ENCODE measurements around the gene ETV6.

The ETV6 gene

DNA sequence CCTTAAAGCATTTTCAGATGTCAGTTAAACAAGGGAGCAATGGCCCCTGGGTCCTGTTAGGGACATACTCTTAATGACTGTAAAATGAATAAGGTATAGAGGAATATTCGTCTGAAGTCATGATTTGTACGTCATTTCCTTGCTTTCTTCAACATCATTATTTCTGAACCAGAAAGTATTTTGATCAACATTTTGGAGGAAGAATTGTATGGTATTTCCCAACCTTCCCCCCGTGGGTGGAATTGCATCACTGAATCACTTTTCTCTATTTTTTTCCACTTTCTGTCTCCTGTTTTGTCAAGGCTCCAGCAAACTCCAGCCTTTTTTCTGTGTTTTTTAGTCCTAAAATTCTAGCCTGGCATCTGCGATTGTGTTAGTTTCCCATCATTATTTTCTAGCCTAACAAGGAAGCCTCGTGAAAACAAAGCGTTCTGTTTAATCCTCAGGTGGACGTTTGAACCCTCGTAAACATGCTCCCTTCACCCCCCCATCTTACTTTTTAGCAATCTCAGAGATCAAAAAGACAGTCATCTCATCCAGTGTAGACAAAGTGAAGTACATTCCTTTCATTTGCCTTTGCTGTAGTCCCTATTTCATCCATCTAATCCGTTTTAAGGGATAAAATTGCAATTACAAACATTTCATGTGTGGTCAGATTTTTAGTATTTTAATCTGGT, 62.3 kb downstream of the ETV6 start:
- Histone ChIP-seq H3K9me3 (replicated peaks; ENCODE audit: low read length) (no peaks in the 10 kb centered on the region), H3K4me3 (ENCODE audit: low read length) (no peak overlapping the region), H3K4me2 (ENCODE audit: low read length) (peak overlapping the region; percentile 48), H3K4me1 (ENCODE audit: control insufficient read depth, insufficient read depth, low read length) (peaks cover 24% of the 10 kb centered on the region), H3K27me3 (ENCODE audit: control insufficient read depth, insufficient read depth, low read length) (no peaks in the 10 kb centered on the region), H3K9ac (ENCODE audit: low read depth, low read length) (peak overlapping the region; percentile 43), H3K36me3 (ENCODE audit: insufficient read depth, low read length) (no peaks in the 10 kb centered on the region)

DNA sequence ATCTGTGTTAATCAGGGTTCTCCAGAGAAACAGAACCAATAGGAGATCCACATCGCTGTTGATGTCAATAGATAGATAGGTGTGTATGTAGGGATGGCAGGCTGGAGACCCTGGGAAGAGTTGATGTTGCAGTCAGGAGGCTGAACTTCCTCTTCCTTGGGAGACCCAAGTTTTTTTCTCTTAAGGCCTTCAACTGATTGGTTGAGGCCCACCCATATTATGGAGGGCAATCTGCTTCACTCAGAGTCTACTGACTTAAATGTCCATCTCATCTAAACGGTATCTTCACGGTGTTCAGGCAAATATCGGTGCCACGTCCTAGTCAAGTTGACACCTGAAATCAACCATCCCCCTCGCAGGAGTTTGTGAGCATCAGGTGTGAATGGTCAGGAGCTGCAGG, 63.0 kb downstream of the ETV6 start:
- Histone ChIP-seq H3K9ac (ENCODE audit: low read depth, low read length) (no peak overlapping the region), H3K4me3 (ENCODE audit: low read length) (no peak overlapping the region), H3K27me3 (ENCODE audit: control insufficient read depth, insufficient read depth, low read length) (no peaks in the 10 kb centered on the region), H3K36me3 (ENCODE audit: insufficient read depth, low read length) (no peaks in the 10 kb centered on the region), H3K4me1 (ENCODE audit: control insufficient read depth, insufficient read depth, low read length) (peaks cover 31% of the 10 kb centered on the region), H3K4me2 (ENCODE audit: low read length) (no peak overlapping the region), H3K9me3 (replicated peaks; ENCODE audit: low read length) (no peaks in the 10 kb centered on the region)

DNA sequence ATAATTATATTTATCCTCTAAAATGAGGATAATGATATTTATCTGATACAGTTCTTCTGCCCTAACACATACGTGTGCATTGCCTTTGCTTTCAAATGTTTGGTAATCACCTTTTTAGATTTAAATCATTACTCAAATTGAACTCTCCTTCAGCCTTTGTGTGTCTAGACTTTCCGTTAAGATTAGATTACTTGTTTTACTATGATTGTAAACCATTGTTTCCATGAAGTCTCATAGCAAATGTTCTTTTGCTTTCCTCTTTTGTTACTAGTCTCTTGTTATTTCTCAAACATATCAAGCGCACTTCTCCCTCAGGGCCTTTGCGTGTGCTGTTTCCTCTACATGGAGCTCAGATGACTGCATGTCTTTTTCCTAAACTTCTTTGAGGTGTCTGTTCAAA, 63.7 kb downstream of the ETV6 start:
- peaks cover 37% of the 10 kb centered on the region for H3K4me1 ChIP-seq (ENCODE audit: control insufficient read depth, insufficient read depth, low read length)

DNA sequence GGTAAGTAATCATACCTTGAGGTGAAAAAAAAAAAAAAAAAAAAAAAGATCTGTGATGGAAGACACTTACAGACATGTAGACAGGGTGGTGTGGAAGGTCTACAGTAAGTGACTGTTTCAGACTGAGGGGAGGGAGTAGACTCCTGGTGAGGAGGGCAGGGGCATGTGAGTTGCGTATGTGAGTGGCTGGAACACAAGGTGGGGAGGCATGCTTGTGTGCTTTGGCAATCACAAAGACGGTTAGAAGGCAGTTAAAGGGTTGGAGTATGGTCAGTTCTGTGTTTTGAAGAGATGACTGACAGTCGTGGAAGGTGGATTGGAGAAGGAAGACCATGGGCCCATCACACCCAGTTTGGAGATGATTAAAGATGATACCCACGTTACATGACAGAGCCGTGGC, 65.2 kb downstream of the ETV6 start:
- Histone ChIP-seq H3K27me3 (ENCODE audit: control insufficient read depth, insufficient read depth, low read length) (no peaks in the 10 kb centered on the region), H3K9ac (ENCODE audit: low read depth, low read length) (no peak overlapping the region), H3K9me3 (replicated peaks; ENCODE audit: low read length) (no peaks in the 10 kb centered on the region), H3K36me3 (ENCODE audit: insufficient read depth, low read length) (no peaks in the 10 kb centered on the region), H3K4me3 (ENCODE audit: low read length) (no peak overlapping the region), H3K4me1 (ENCODE audit: control insufficient read depth, insufficient read depth, low read length) (peaks cover 44% of the 10 kb centered on the region), H3K4me2 (ENCODE audit: low read length) (no peak overlapping the region)

More for the DNA sequence above, 63.7 kb downstream of the ETV6 start:
- no peak overlapping the region for H3K9ac ChIP-seq (ENCODE audit: low read depth, low read length)
- no peaks in the 10 kb centered on the region for H3K9me3 ChIP-seq (replicated peaks; ENCODE audit: low read length)
- no peak overlapping the region for H3K4me3 ChIP-seq (ENCODE audit: low read length)
- no peak overlapping the region for H3K4me2 ChIP-seq (ENCODE audit: low read length)
- H3K36me3 ChIP-seq (ENCODE audit: insufficient read depth, low read length) = no peaks in the 10 kb centered on the region
- no peaks in the 10 kb centered on the region for H3K27me3 ChIP-seq (ENCODE audit: control insufficient read depth, insufficient read depth, low read length)

DNA sequence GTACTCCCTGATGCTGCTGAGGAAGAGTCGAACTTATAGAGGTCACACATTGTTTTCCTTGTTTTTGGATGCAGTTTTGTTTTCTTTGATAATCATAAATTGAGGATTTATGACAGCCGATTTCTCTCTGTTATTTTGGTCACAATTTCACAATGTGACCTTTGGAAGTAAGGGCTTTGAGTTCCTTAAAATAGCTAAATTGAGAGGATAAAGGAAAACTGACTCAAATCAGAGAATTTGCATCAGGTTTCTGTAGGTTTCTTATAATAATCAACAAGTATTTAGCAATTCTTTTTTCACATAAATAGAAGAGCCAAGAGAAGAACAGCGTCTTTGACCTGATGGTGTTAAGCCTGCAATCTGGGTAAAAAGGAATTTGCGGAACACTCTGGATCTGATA, 66.1 kb downstream of the ETV6 start:
- H3K9me3 ChIP-seq (replicated peaks; ENCODE audit: low read length) = no peaks in the 10 kb centered on the region
- H3K4me3 ChIP-seq (ENCODE audit: low read length) = no peak overlapping the region
- no peaks in the 10 kb centered on the region for H3K36me3 ChIP-seq (ENCODE audit: insufficient read depth, low read length)
- no peak overlapping the region for H3K9ac ChIP-seq (ENCODE audit: low read depth, low read length)
- no peaks in the 10 kb centered on the region for H3K27me3 ChIP-seq (ENCODE audit: control insufficient read depth, insufficient read depth, low read length)
- H3K4me2 ChIP-seq (ENCODE audit: low read length) = no peak overlapping the region
- H3K4me1 ChIP-seq (ENCODE audit: control insufficient read depth, insufficient read depth, low read length) = peaks cover 54% of the 10 kb centered on the region

DNA sequence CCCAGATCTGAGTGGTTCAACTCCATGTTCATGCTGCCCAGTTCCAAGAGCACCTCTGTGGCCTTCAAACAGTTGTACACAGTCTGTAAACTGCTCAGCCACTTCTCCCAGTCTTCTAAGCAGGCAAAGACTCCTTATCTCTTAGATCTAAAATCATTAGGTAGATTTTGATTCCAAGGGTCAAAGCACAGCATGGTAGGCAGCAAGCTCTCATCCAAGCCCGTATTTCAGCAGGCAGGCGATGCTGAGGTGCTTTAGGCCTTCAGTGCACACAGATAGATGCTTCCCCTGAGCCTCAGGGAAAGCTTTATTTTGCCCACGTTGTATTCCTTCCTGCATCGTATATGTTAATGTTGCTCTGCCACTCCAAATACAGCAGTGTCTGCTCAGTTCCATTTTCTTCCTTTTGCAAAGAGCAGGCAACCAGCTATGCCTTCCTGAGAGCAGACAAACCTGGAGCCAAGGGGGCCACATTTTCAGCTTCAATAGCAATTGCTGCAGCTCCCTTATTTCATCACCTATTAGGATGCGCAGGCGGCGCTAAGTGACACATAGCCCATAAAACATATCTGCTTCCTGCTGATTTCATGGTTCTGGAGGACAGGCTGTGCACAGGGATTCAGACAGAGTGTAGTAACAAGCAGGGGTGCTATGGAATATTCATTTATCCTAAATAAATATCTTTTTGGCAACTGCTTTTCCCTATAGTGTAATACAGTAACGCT, 67.5 kb downstream of the ETV6 start:
- Histone ChIP-seq H3K4me2 (ENCODE audit: low read length) (no peak overlapping the region), H3K27me3 (ENCODE audit: control insufficient read depth, insufficient read depth, low read length) (no peaks in the 10 kb centered on the region), H3K9ac (ENCODE audit: low read depth, low read length) (no peak overlapping the region), H3K36me3 (ENCODE audit: insufficient read depth, low read length) (no peaks in the 10 kb centered on the region), H3K9me3 (replicated peaks; ENCODE audit: low read length) (no peaks in the 10 kb centered on the region), H3K4me1 (ENCODE audit: control insufficient read depth, insufficient read depth, low read length) (peaks cover 44% of the 10 kb centered on the region), H3K4me3 (ENCODE audit: low read length) (no peak overlapping the region)

DNA sequence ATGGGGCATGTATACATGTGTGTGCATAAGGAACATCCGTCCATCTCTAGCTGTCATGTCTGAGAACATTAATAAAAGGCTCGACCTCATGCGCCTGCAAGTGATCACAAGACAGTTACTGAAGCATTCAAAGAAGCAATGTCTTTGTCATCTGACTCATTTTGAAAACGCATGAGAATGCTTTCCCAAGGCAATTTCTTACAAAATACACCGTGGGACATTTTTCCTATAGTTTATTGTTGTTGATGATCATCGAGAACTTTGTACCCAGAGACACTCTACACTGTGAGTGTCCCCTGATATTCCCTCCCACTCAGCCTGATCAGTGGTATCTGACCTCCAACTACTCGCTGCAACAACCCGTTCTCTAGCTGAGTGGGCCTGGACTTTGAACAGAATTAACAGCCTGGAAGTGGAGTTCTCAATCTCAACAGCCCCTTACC, 68.1 kb downstream of the ETV6 start:
- no peaks in the 10 kb centered on the region for H3K9me3 ChIP-seq (replicated peaks; ENCODE audit: low read length)
- no peaks in the 10 kb centered on the region for H3K27me3 ChIP-seq (ENCODE audit: control insufficient read depth, insufficient read depth, low read length)
- H3K4me2 ChIP-seq (ENCODE audit: low read length) = no peak overlapping the region
- no peak overlapping the region for H3K9ac ChIP-seq (ENCODE audit: low read depth, low read length)
- no peak overlapping the region for H3K4me3 ChIP-seq (ENCODE audit: low read length)
- H3K36me3 ChIP-seq (ENCODE audit: insufficient read depth, low read length) = no peaks in the 10 kb centered on the region
- H3K4me1 ChIP-seq (ENCODE audit: control insufficient read depth, insufficient read depth, low read length) = peaks cover 39% of the 10 kb centered on the region

DNA sequence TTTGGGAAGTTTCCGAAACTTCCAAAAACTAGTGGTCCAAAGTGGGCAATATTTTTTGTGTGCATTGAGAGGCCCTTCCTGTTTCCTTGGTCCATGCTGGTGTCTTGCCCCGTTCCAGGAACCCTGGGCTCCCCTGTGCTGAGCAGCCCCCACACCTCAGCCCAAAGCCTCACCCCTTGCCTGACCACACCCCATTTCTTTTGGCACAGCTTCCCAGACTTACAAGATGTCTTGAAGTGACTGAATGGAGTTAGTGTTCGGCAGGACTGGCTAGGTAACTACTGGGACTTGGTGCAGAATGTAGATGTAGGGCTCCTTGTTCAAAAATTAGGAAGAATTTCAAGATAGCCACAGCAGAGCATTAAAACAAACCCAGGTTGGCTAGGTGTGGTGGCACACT, 68.6 kb downstream of the ETV6 start:
- Histone ChIP-seq H3K9me3 (replicated peaks; ENCODE audit: low read length) (no peaks in the 10 kb centered on the region), H3K4me3 (ENCODE audit: low read length) (no peak overlapping the region), H3K36me3 (ENCODE audit: insufficient read depth, low read length) (no peaks in the 10 kb centered on the region), H3K27me3 (ENCODE audit: control insufficient read depth, insufficient read depth, low read length) (no peaks in the 10 kb centered on the region), H3K9ac (ENCODE audit: low read depth, low read length) (no peak overlapping the region), H3K4me1 (ENCODE audit: control insufficient read depth, insufficient read depth, low read length) (peaks cover 39% of the 10 kb centered on the region), H3K4me2 (ENCODE audit: low read length) (no peak overlapping the region)

DNA sequence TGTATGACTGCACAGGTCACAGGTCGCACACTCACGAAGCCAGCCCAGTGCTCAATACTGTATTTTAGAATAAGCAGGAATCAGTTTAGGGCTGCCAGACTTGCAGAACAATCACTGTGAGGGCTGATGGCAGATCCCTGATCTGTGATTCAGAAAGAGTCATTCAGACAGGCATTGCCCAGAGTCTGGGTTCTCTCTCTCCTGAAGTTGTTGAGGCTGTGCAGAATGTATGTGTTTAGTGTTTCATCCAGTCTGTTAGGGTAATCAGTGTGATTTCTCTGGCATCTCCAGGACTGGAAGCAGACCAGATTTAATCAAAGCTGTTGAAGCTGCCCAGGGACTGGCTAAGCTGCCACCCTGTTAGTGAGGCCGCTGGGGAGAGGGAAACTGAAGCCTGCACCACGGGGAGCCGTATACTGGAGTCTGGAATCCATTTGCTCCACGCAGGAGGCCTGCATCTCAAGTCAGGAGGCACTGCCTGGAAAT, 69.3 kb downstream of the ETV6 start:
- Histone ChIP-seq H3K36me3 (ENCODE audit: insufficient read depth, low read length) (no peaks in the 10 kb centered on the region), H3K4me3 (ENCODE audit: low read length) (no peak overlapping the region), H3K27me3 (ENCODE audit: control insufficient read depth, insufficient read depth, low read length) (no peaks in the 10 kb centered on the region), H3K9ac (ENCODE audit: low read depth, low read length) (peak overlapping the region; percentile 53), H3K9me3 (replicated peaks; ENCODE audit: low read length) (no peaks in the 10 kb centered on the region), H3K4me2 (ENCODE audit: low read length) (peak overlapping the region; percentile 59), H3K4me1 (ENCODE audit: control insufficient read depth, insufficient read depth, low read length) (peaks cover 39% of the 10 kb centered on the region)

DNA sequence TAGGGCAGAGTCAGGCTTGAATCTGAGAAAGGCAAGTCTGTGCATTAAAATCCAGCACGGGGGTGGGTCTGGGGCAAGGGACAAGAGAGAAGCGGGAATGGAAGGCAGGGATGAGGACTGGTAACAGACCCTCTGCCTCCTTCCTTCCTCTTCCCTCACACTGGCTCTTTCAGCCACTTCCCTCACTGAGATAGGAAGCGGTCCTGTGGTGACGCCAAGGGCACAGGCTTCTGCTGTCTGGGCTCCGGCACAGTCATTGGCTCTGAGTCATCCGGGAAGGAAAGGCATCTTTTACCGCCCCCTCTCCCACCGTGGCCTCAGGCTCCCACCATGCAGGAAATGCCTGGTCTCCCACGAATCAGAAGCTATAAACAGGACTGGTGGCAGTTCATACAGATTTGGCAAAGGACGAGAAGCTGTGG, 70.2 kb downstream of the ETV6 start:
- Histone ChIP-seq H3K4me1 (ENCODE audit: control insufficient read depth, insufficient read depth, low read length) (peaks cover 39% of the 10 kb centered on the region), H3K9me3 (replicated peaks; ENCODE audit: low read length) (no peaks in the 10 kb centered on the region), H3K36me3 (ENCODE audit: insufficient read depth, low read length) (no peaks in the 10 kb centered on the region), H3K27me3 (ENCODE audit: control insufficient read depth, insufficient read depth, low read length) (no peaks in the 10 kb centered on the region), H3K4me3 (ENCODE audit: low read length) (peak overlapping the region; percentile 37), H3K9ac (ENCODE audit: low read depth, low read length) (peak overlapping the region; percentile 53), H3K4me2 (ENCODE audit: low read length) (peak overlapping the region; percentile 59)

DNA sequence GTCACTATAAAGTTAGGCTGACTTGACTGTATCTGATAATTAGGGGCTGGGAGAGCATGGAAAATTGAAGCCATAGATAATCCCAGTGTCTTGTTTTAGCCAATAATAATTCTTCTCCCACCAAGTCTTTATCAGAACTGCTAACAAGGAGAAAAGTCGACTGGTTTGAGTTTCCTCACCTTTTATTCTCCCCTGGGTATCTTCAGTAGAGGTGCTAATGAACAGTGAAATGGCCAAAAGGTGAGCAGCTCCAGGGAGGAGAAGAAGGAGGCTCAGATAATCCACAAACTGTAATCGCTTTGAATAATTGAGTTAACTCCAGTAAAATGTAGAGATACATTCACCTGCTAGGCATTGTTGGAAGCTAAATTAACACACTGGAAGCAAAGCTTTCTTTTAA, 72.6 kb downstream of the ETV6 start:
- peaks cover 34% of the 10 kb centered on the region for H3K4me1 ChIP-seq (ENCODE audit: control insufficient read depth, insufficient read depth, low read length)
- no peak overlapping the region for H3K4me2 ChIP-seq (ENCODE audit: low read length)
- H3K27me3 ChIP-seq (ENCODE audit: control insufficient read depth, insufficient read depth, low read length) = no peaks in the 10 kb centered on the region
- H3K9me3 ChIP-seq (replicated peaks; ENCODE audit: low read length) = no peaks in the 10 kb centered on the region
- H3K36me3 ChIP-seq (ENCODE audit: insufficient read depth, low read length) = no peaks in the 10 kb centered on the region
- no peak overlapping the region for H3K9ac ChIP-seq (ENCODE audit: low read depth, low read length)
- H3K4me3 ChIP-seq (ENCODE audit: low read length) = no peak overlapping the region

Data from skeletal muscle satellite cell (primary cell).